ENCODE measurements around the gene VRK3. TPM values are rescaled to one million over a fixed set of nuclear protein-coding genes. Genes with fewer than 3 reads are reported as not detected.

Gene VRK3
- polyA plus RNA-seq, 1 of the 3 experiments (the other 2 are of a cell fraction) = 30.3 TPM

- TF ChIP-seq POLR2AphosphoS5 (IDR thresholded peaks at IDR 0.05; ENCODE audit: low read depth, low read length) = no peak
- TF ChIP-seq TAF1 (IDR thresholded peaks at IDR 0.05; ENCODE audit: borderline replicate concordance, low read depth, low read length) = no peak
- no peak for TF ChIP-seq CHD2 (IDR thresholded peaks at IDR 0.05; ENCODE audit: low read length, partially characterized antibody)
- TF ChIP-seq TEAD4 (IDR thresholded peaks at IDR 0.05; ENCODE audit: borderline replicate concordance, insufficient read depth) = no peak
- TF ChIP-seq, protein P1, sequence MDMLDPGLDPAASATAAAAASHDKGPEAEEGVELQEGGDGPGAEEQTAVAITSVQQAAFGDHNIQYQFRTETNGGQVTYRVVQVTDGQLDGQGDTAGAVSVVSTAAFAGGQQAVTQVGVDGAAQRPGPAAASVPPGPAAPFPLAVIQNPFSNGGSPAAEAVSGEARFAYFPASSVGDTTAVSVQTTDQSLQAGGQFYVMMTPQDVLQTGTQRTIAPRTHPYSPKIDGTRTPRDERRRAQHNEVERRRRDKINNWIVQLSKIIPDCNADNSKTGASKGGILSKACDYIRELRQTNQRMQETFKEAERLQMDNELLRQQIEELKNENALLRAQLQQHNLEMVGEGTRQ (IDR thresholded peaks at IDR 0.05; ENCODE audit: borderline replicate concordance, low read depth, low read length) = no peak
- no peak for TF ChIP-seq RAD21 (IDR thresholded peaks at IDR 0.05; ENCODE audit: low read length)
- no peak for TF ChIP-seq RXRA (IDR thresholded peaks at IDR 0.05; ENCODE audit: borderline replicate concordance, low read depth)
Measured at GRCh38 chr19:50040967-50041366, 15.8 kb upstream of the VRK3 start (continued).

DNA sequence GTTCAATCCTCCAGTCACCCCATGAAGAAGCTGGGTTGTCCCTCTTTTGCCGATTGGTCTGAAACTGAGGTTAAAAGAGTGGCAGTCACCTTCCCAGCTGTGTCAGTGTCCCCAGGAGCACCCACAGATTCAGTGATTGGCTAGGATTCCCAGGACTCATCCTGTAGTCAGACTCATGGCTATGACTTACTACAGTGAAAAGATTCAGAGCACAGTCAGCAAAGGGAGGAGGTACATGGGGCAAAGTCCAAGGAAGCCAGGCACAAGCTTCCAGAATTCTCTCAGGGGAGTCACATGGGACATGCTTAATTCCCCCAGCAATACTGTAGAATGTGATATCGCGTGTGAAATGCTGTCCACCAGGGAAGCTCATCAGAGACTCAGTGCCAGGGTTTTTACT is 14.8 kb upstream of the VRK3 start:
- Histone ChIP-seq H3K79me2 (ENCODE audit: insufficient read depth) (peaks cover 16% of the 10 kb centered on the region; the same call in 1 of the 2 replicates), H3K4me1 (ENCODE audit: control insufficient read depth in 1 of 2, insufficient read depth in 2 of 2, low read depth in 1 of 2, low read length in 1 of 2) (no peaks in the 10 kb centered on the region), H4K20me1 (ENCODE audit: insufficient read depth) (no peaks in the 10 kb centered on the region), H3K4me3 (ENCODE audit: low read depth in 2 of 2, low read length in 1 of 2) (no peak overlapping the region), H3K9ac (no peak overlapping the region), H3K9me3 (peaks cover 5% of the 10 kb centered on the region; the same call in 1 of the 2 replicates), H2AFZ (ENCODE audit: low read depth) (no peak overlapping the region), H3K27me3 (ENCODE audit: insufficient read depth) (no peaks in the 10 kb centered on the region), H3K36me3 (replicated peaks in 1 of 2; ENCODE audit: control insufficient read depth in 1 of 2, insufficient read depth in 2 of 2, low read length in 1 of 2) (peaks cover 54 to 68% of the 10 kb centered on the region in 2 experiments), H3K9me2 (no peaks in the 10 kb centered on the region), H3F3A (replicated peaks; ENCODE audit: insufficient read depth) (no peaks in the 10 kb centered on the region), H3K27ac (ENCODE audit: low read depth in 2 of 2, low read length in 1 of 2) (no peak overlapping the region), H3K4me2 (no peak overlapping the region)
- TF ChIP-seq RFX5 (IDR thresholded peaks at IDR 0.05; ENCODE audit: low read length) = no peak
- no peak for TF ChIP-seq USF1 (IDR thresholded peaks at IDR 0.05; ENCODE audit: borderline replicate concordance, low read depth)
- TF ChIP-seq TCF12 (IDR thresholded peaks at IDR 0.05) = no peak
- no peak for TF ChIP-seq CHD2 (IDR thresholded peaks at IDR 0.05; ENCODE audit: low read length, partially characterized antibody)
- no peak for TF ChIP-seq YY1 (IDR thresholded peaks at IDR 0.05; ENCODE audit: low read depth)
- no peak for TF ChIP-seq PBX3 (IDR thresholded peaks at IDR 0.05)
- no peak for TF ChIP-seq EZH2phosphoT487 (IDR thresholded peaks at IDR 0.05; ENCODE audit: borderline replicate concordance, low read depth)
- no peak for TF ChIP-seq ELF1 (IDR thresholded peaks at IDR 0.05)
- no peak for TF ChIP-seq FOXJ3 (CRISPR knock-in tag; IDR thresholded peaks at IDR 0.05)
- no peak for TF ChIP-seq JUND (IDR thresholded peaks at IDR 0.05)
- TF ChIP-seq, protein P2, sequence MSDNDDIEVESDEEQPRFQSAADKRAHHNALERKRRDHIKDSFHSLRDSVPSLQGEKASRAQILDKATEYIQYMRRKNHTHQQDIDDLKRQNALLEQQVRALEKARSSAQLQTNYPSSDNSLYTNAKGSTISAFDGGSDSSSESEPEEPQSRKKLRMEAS (IDR thresholded peaks at IDR 0.05; ENCODE audit: low read depth) = no peak
- no peak for TF ChIP-seq FOXM1 (IDR thresholded peaks at IDR 0.05; ENCODE audit: low read depth)
- no peak for TF ChIP-seq MXI1 (IDR thresholded peaks at IDR 0.05; ENCODE audit: low read depth, low read length)
- no peak for DNase-seq
- 100% methylated on average over 2 of the region's 3 CpGs for WGBS (ENCODE audit: low lambda C conversion rate)
- ChIA-PET POLR2A (no interaction called here), CTCF (interaction anchor here (1.4 kb wide), 1 partner anchor 10 kb away, joined by 3 read pairs; no protein-coding TSS in a partner anchor)

All from SK-N-SH (cell line).